B cell (primary cell): Measurements from ENCODE around the gene DUSP9. TPM values are rescaled to one million over a fixed set of nuclear protein-coding genes. Genes with fewer than 3 reads are reported as not detected.
A peak's percentile ranks its signal among the peaks of the same experiment; 100 is the strongest.

ENCODE experiments used
- ATAC-seq: fragments of 200-7000 bp; cut with Tn5 transposase; one replicate; pipeline ENCODE4 v1.10.0; 2021; ENCODE audit warnings: low read depth, mild to moderate bottlenecking, moderate number of reproducible peaks, moderate library complexity
- CTCF ChIA-PET: fragments of 350-600 bp; sonication (Branson Sonifier 250); formaldehyde crosslinking; loops from one replicate; lab custom pipeline; 2021; ENCODE audit warnings: antibody characterized with exemption, inconsistent platforms; lab: Charles Lee
- POLR2A ChIA-PET: fragments of 350-600 bp; sonication (Branson Sonifier 250); formaldehyde crosslinking; loops from one replicate; lab custom pipeline; 2021; ENCODE audit warnings: antibody characterized with exemption; lab: Charles Lee
- DNase-seq: peaks from one replicate; pipeline ENCODE4 v3.0.0; 2013
- H2AFZ ChIP-seq: 2 replicates; pipeline ENCODE4 v1.6.1; 2012; ENCODE audit warnings: mild to moderate bottlenecking, low read depth, low read length; ENCODE audit not compliant: insufficient read depth, poor library complexity, severe bottlenecking
- H3K27ac ChIP-seq, 2 donors: 1 replicate in 1 of 2; 2 replicates in 1 of 2; pipeline ENCODE4 v1.5.1; 2012 to 2013; ENCODE audit warnings: low read length in 2 of 2, mild to moderate bottlenecking in 2 of 2, moderate library complexity in 1 of 2
- H3K27me3 ChIP-seq, 4 experiments: fragments of 200-600 bp in 1 of 4; sonication (generic) in 1 of 4; replicated peaks in 1 of 4; 1 replicate in 2 of 4; 2 replicates in 2 of 4; pipeline versions ENCODE4 v1.6.1 to v1.7.0; 2013 to 2016; ENCODE audit warnings: low read length in 3 of 4, mild to moderate bottlenecking in 2 of 4, mixed read lengths in 1 of 4, moderate library complexity in 1 of 4; ENCODE audit not compliant: insufficient read depth in 4 of 4, control insufficient read depth in 3 of 4; ENCODE audit errors: control extremely low read depth in 1 of 4
- H3K36me3 ChIP-seq, 2 experiments: replicated peaks in 1 of 2; 1 replicate in 1 of 2; 2 replicates in 1 of 2; pipeline versions ENCODE4 v1.6.1 to v1.7.1; 2013; ENCODE audit warnings: low read length in 1 of 2; ENCODE audit not compliant: insufficient read depth in 2 of 2, control insufficient read depth in 1 of 2; ENCODE audit errors: control extremely low read depth in 1 of 2, extremely low read depth in 1 of 2
- H3K4me1 ChIP-seq, 2 donors: fragments of 200-600 bp in 1 of 2; sonication (generic) in 1 of 2; 1 replicate in 1 of 2; 2 replicates in 1 of 2; pipeline versions ENCODE4 v1.5.1 to v1.6.1; 2013 to 2017; ENCODE audit warnings: low read length in 2 of 2; ENCODE audit not compliant: control insufficient read depth in 2 of 2, insufficient read depth in 2 of 2
- H3K4me2 ChIP-seq: replicated peaks from 2 replicates; pipeline ENCODE3; 2012; ENCODE audit warnings: mild to moderate bottlenecking, low read depth, low read length; ENCODE audit not compliant: poor library complexity, severe bottlenecking
- H3K4me3 ChIP-seq, 5 experiments: fragments of 200-600 bp in 1 of 5; sonication (generic) in 1 of 5; 1 replicate in 3 of 5; 2 replicates in 2 of 5; pipeline versions ENCODE4 v1.5.1 to v1.7.0; 2011 to 2016; ENCODE audit warnings: low read length in 4 of 5, mild to moderate bottlenecking in 4 of 5, low read depth in 2 of 5, control low read depth in 1 of 5, moderate library complexity in 1 of 5; ENCODE audit not compliant: insufficient read depth in 1 of 5; ENCODE audit errors: control extremely low read depth in 1 of 5, extremely low read depth in 1 of 5
- H3K79me2 ChIP-seq: fragments of 200-600 bp; sonication (generic); one replicate; pipeline ENCODE4 v1.6.0; 2016; ENCODE audit warnings: low read length; ENCODE audit not compliant: control insufficient read depth, insufficient read depth
- H3K9ac ChIP-seq: fragments of 200-600 bp; sonication (generic); 2 replicates; pipeline ENCODE4 v1.6.1; 2017; ENCODE audit warnings: mild to moderate bottlenecking, low read length, moderate library complexity
- H3K9me3 ChIP-seq, 3 donors: one replicate each; pipeline versions ENCODE4 v1.6.1 to v1.7.1; 2013; ENCODE audit warnings: low read length in 2 of 3; ENCODE audit not compliant: control insufficient read depth in 2 of 3, insufficient read depth in 1 of 3; ENCODE audit errors: control extremely low read depth in 1 of 3
- H4K20me1 ChIP-seq: 2 replicates; pipeline ENCODE4 v1.6.0; 2012; ENCODE audit warnings: mild to moderate bottlenecking, low read length; ENCODE audit not compliant: insufficient read depth, control insufficient read depth, poor library complexity, severe bottlenecking
- H3K27ac Mint-ChIP-seq: one replicate; pipeline ENCODE4 v1.8.0; 2021; ENCODE audit warnings: mixed read lengths
- H3K27me3 Mint-ChIP-seq: one replicate; pipeline ENCODE4 v1.8.0; 2021; ENCODE audit warnings: mixed read lengths
- H3K4me1 Mint-ChIP-seq: one replicate; pipeline ENCODE4 v1.8.0; 2021; ENCODE audit warnings: mixed read lengths
- H3K4me3 Mint-ChIP-seq: one replicate; pipeline ENCODE4 v1.8.0; 2021; ENCODE audit warnings: mixed read lengths
- H3K9me3 Mint-ChIP-seq: one replicate; pipeline ENCODE4 v1.8.0; 2022; ENCODE audit warnings: mixed read lengths; ENCODE audit not compliant: insufficient read depth
- CTCF ChIP-seq: fragments of 200-600 bp; IDR thresholded peaks from one replicate; pipeline ENCODE4 v1.8.0; 2022; ENCODE audit warnings: antibody characterized with exemption, mild to moderate bottlenecking
- EZH2 ChIP-seq: IDR thresholded peaks from 2 replicates; pipeline ENCODE4 v1.6.1; 2012; ENCODE audit warnings: borderline replicate concordance, low read depth, mild to moderate bottlenecking, moderate library complexity, low read length; ENCODE audit not compliant: insufficient read depth, poor library complexity, severe bottlenecking
- WGBS: methylation state at CpG from one replicate; pipeline ENCODE4 v1.1.5; 2013; ENCODE audit warnings: missing lambda C conversion rate; ENCODE audit not compliant: insufficient coverage; 5-methylcytosine and 5-hydroxymethylcytosine counted together
- intact Hi-C: fragments of 100-400 bp; cut with micrococcal nuclease; formaldehyde crosslinking; loops from one replicate; pipeline ENCODE4 v1.10.0; 2022
- polyA plus RNA-seq: library from polyadenylated mRNA; depleted of rRNA; stranded (reverse); fragments of >200 nt; gene quantifications from 2 replicates; pipeline ENCODE4 v1.2.3, GENCODE V29; 2012
- total RNA-seq, 2 donors: library from RNA; stranded (reverse); fragments of 120-200 nt in 1 of 2; gene quantifications; 1 replicate in 1 of 2; 2 replicates in 1 of 2; pipeline versions ENCODE4 v1.2.3 to v1.2.4, GENCODE V29; 2013 to 2022

The DUSP9 gene
- total and polyA plus RNA-seq, 2 donors (not counting 1 experiment from before 2014, with no cell fraction given): not detected

DNA sequence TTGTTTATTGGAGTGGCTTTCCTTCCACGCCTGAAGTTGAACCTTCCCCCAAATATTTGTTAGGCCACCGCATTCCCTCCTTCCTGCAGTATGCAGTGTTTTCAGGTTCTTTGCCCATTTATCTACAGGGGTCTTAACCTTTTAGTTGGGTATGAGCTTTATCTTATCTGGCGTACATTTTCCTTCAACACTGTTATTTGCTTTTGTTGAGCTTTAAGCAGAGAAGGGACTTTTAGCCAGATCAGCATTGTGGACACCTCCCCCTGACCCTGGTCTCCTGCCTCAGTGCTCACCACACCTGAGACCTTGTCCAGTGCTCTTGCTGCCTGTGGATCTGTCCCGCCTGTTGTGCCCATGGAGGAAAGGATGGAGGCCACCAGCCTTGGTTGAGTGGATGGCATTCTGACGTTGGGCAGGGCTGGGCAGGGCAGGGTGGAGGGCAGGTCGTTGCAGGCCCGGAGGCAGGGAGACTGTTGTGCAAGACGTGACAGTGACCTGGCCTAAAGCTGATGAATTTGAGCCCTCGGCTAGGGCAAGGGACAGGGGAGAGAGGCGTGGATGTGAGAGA is 998 bp upstream of the DUSP9 start:
- Histone ChIP-seq H4K20me1 (no peaks in the 10 kb centered on the region), H3K9me3 (no peaks in the 10 kb centered on the region), H3K27me3 (peaks cover 0 to 63% (median 15%) of the 10 kb centered on the region in 4 experiments), H3K4me3 (no peak overlapping the region), H2AFZ (no peak overlapping the region), H3K79me2 (no peaks in the 10 kb centered on the region), H3K27ac (no peak overlapping the region), H3K9ac (no peak overlapping the region), H3K4me2 (no peak overlapping the region), H3K4me1 (peaks cover 17 to 31% of the 10 kb centered on the region in 2 donors), H3K36me3 (no peaks in the 10 kb centered on the region)
- no peak overlapping the region for H3K27ac Mint-ChIP-seq
- ATAC-seq (no peak), DNase-seq (no peak)
- ChIA-PET POLR2A (interaction anchor here (0.6 kb wide), 1 partner anchor 255 kb away, joined by 4 read pairs; no protein-coding TSS in a partner anchor), CTCF (interaction anchor here (1.1 to 1.9 kb wide), 4 partner anchors 16 to 705 kb away, joined by 3 to 8 read pairs (median 4); no protein-coding TSS in a partner anchor)
- peaks cover 14% of the 10 kb centered on the region for H3K27me3 Mint-ChIP-seq
- no peaks in the 10 kb centered on the region for H3K9me3 Mint-ChIP-seq
- peak overlapping the region; percentile 44 for H3K4me3 Mint-ChIP-seq
- no peak for TF ChIP-seq CTCF
- no peak for TF ChIP-seq EZH2
- intact Hi-C loops: loop anchor here (5.0 kb wide), 1 partner anchor 34 kb away; no protein-coding TSS in a partner anchor
- WGBS: no CpG with 5 or more reads among the region's 10 CpGs
- H3K4me1 Mint-ChIP-seq: peaks cover 16% of the 10 kb centered on the region
